ENCODE data around the gene ARID2. TPM values are rescaled to one million over a fixed set of nuclear protein-coding genes. Genes with fewer than 3 reads are reported as not detected.

The ARID2 gene
- total and polyA plus RNA-seq, 9 of the 15 experiments (the other 6 are each of a cell fraction or from before 2014, with no cell fraction given), result 13.4 to 41.6 (median 29.4) TPM

DNA sequence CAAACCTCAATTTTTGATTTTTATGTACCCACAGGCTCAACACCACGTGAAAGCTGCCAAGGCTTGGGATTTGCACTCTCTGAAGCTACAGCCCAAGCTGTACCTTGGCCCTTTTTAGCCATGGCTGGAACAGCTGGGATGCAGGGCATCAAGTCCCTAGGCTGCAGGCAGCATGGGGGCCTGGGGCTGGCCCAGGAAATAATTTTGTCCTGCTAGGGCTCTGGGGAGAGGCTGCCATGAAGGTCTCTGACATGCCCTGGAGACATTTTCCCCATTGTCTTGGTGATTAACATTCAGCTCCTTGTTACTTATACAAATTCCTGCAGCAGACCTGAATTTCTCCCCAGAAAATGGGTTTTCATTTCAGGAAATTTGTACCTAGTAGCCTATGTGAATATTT is 157.2 kb downstream of the ARID2 start:
- H3K79me2 ChIP-seq (ENCODE audit: control insufficient read depth, insufficient read depth, low read length), result 0 out of 3 replicates have a peak, but pooled peaks cover 2% of the 10 kb centered on the region
- in situ Hi-C loops (cut with MboI), result no loop called here
- H3K27me3 ChIP-seq (ENCODE audit: control insufficient read depth in 2 of 2, insufficient read depth in 2 of 2, low read length in 2 of 2), result no peaks in the 10 kb centered on the region
- H3K9me3 ChIP-seq (replicated peaks; ENCODE audit: control insufficient read depth, insufficient read depth, low read depth, low read length), result no peaks in the 10 kb centered on the region
- ChIA-PET CTCF (ENCODE audit: low intra/inter-chr PET ratio) (no interaction called here), POLR2A (no interaction called here)
- no peak for DNase-seq (ENCODE audit: extremely low read depth in 1 of 4, low spot score in 3 of 4)
- FAIRE-seq, result no peak
- no TSS peak for BruUV-seq (replicated peaks)
- peaks cover 32% of the 10 kb centered on the region; the same call in 2 of the 3 replicates for H3K36me3 ChIP-seq (ENCODE audit: control insufficient read depth, insufficient read depth, low read length)
- ATAC-seq, result no peak
- no peak overlapping the region for H3K4me3 ChIP-seq
- H4K20me1 ChIP-seq (replicated peaks; ENCODE audit: control insufficient read depth, insufficient read depth, low read length), result no peaks in the 10 kb centered on the region
- no peak overlapping the region for H3K9ac ChIP-seq (ENCODE audit: insufficient read depth in 1 of 2, low read depth in 2 of 2, low read length in 2 of 2)
- no peak overlapping the region for H3K27ac ChIP-seq (ENCODE audit: extremely low read depth, low read depth, low read length)
- no peak overlapping the region for H2AFZ ChIP-seq (ENCODE audit: low read depth, low read length)
- intact Hi-C loops (cut with micrococcal nuclease), result no loop called here
- no peaks in the 10 kb centered on the region for H3K4me1 ChIP-seq (replicated peaks in 1 of 2; ENCODE audit: control insufficient read depth in 2 of 2, insufficient read depth in 2 of 2, low read length in 2 of 2)
- no peak overlapping the region for H3K4me2 ChIP-seq (ENCODE audit: insufficient read depth, low read length)
- 71% methylated on average over 1 of the region's 1 CpG for WGBS (ENCODE audit: insufficient coverage, low coverage, missing lambda C conversion rate)
- no peaks in the 10 kb centered on the region for H3K9me1 ChIP-seq (ENCODE audit: control insufficient read depth, insufficient read depth, low read length)
- TF ChIP-seq ZNF263 (CRISPR knock-in tag; IDR thresholded peaks at IDR 0.05; ENCODE audit: borderline replicate concordance) (no peak), SNRNP70 (optimal IDR thresholded peaks at IDR 0.05; ENCODE audit: low read depth, low read length) (no peak), TARDBP (IDR thresholded peaks at IDR 0.05) (no peak), PCBP1 (IDR thresholded peaks at IDR 0.05; ENCODE audit: low read depth, low read length, poor library complexity, severe bottlenecking) (no peak), CTBP1 (IDR thresholded peaks at IDR 0.05; ENCODE audit: borderline replicate concordance) (no peak), TCFL5 (CRISPR knock-in tag; conservative IDR thresholded peaks at IDR 0.05) (no peak), ZNF165 (CRISPR knock-in tag; IDR thresholded peaks at IDR 0.05; ENCODE audit: borderline replicate concordance) (no peak), ZBTB17 (CRISPR knock-in tag; IDR thresholded peaks at IDR 0.05) (no peak), RNF2 (IDR thresholded peaks at IDR 0.05) (no peak), CREM (IDR thresholded peaks at IDR 0.05; ENCODE audit: low read depth) (no peak), RAD51 (IDR thresholded peaks at IDR 0.05; ENCODE audit: borderline replicate concordance, low read depth) (no peak), BRD4 (IDR thresholded peaks at IDR 0.05) (no peak), HDAC8 (tag; IDR thresholded peaks at IDR 0.05) (no peak), FUS (optimal IDR thresholded peaks at IDR 0.05; ENCODE audit: low read depth, low read length) (no peak)
- TF ChIP-seq, protein P1, sequence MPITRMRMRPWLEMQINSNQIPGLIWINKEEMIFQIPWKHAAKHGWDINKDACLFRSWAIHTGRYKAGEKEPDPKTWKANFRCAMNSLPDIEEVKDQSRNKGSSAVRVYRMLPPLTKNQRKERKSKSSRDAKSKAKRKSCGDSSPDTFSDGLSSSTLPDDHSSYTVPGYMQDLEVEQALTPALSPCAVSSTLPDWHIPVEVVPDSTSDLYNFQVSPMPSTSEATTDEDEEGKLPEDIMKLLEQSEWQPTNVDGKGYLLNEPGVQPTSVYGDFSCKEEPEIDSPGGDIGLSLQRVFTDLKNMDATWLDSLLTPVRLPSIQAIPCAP (CRISPR knock-in tag; IDR thresholded peaks at IDR 0.05; ENCODE audit: borderline replicate concordance), result no peak
- TF ChIP-seq, protein P2, sequence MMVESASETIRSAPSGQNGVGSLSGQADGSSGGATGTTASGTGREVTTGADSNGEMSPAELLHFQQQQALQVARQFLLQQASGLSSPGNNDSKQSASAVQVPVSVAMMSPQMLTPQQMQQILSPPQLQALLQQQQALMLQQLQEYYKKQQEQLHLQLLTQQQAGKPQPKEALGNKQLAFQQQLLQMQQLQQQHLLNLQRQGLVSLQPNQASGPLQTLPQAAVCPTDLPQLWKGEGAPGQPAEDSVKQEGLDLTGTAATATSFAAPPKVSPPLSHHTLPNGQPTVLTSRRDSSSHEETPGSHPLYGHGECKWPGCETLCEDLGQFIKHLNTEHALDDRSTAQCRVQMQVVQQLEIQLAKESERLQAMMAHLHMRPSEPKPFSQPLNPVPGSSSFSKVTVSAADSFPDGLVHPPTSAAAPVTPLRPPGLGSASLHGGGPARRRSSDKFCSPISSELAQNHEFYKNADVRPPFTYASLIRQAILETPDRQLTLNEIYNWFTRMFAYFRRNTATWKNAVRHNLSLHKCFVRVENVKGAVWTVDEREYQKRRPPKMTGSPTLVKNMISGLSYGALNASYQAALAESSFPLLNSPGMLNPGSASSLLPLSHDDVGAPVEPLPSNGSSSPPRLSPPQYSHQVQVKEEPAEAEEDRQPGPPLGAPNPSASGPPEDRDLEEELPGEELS (CRISPR knock-in tag; IDR thresholded peaks at IDR 0.05; ENCODE audit: borderline replicate concordance), result no peak
- TF ChIP-seq, protein P3, sequence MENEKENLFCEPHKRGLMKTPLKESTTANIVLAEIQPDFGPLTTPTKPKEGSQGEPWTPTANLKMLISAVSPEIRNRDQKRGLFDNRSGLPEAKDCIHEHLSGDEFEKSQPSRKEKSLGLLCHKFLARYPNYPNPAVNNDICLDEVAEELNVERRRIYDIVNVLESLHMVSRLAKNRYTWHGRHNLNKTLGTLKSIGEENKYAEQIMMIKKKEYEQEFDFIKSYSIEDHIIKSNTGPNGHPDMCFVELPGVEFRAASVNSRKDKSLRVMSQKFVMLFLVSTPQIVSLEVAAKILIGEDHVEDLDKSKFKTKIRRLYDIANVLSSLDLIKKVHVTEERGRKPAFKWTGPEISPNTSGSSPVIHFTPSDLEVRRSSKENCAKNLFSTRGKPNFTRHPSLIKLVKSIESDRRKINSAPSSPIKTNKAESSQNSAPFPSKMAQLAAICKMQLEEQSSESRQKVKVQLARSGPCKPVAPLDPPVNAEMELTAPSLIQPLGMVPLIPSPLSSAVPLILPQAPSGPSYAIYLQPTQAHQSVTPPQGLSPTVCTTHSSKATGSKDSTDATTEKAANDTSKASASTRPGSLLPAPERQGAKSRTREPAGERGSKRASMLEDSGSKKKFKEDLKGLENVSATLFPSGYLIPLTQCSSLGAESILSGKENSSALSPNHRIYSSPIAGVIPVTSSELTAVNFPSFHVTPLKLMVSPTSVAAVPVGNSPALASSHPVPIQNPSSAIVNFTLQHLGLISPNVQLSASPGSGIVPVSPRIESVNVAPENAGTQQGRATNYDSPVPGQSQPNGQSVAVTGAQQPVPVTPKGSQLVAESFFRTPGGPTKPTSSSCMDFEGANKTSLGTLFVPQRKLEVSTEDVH (IDR thresholded peaks at IDR 0.05; ENCODE audit: low read depth, partially characterized antibody), result no peak
